Astrocyte (in vitro differentiated cells and primary cell): ENCODE measurements around the gene MLPH. TPM values are rescaled to one million over a fixed set of nuclear protein-coding genes. Genes with fewer than 3 reads are reported as not detected.
A peak's percentile ranks its signal among the peaks of the same experiment; 100 is the strongest.

Experiments used
- DNase-seq: peaks from one replicate; pipeline ENCODE4 v3.0.0-alpha.2; 2010; ENCODE audit warnings: low read depth
- FAIRE-seq: peaks from 2 replicates; lab custom pipeline; 2011; peaks lifted over from hg19 to GRCh38; lab: Jason Lieb, UNC
- H2AFZ ChIP-seq: 2 replicates; pipeline ENCODE4 v1.6.0; 2012; ENCODE audit warnings: low read depth, low read length, inconsistent platforms
- H3K27ac ChIP-seq: 2 replicates; pipeline ENCODE4 v1.5.1; 2011; ENCODE audit warnings: low read depth, low read length, inconsistent platforms
- H3K27me3 ChIP-seq: 2 replicates; pipeline ENCODE4 v1.6.0; 2011; ENCODE audit warnings: low read length, inconsistent platforms; ENCODE audit not compliant: insufficient read depth
- H3K36me3 ChIP-seq: 2 replicates; pipeline ENCODE4 v1.5.1; 2011; ENCODE audit warnings: low read length, inconsistent platforms; ENCODE audit not compliant: insufficient read depth
- H3K4me1 ChIP-seq: 2 replicates; pipeline ENCODE4 v1.5.1; 2011; ENCODE audit warnings: low read length, inconsistent platforms; ENCODE audit not compliant: insufficient read depth
- H3K4me2 ChIP-seq: 2 replicates; pipeline ENCODE4 v1.6.0; 2012; ENCODE audit warnings: low read length, inconsistent platforms
- H3K4me3 ChIP-seq: 2 replicates; pipeline ENCODE4 v1.5.1; 2011; ENCODE audit warnings: low read depth, mild to moderate bottlenecking, low read length, inconsistent platforms; ENCODE audit not compliant: insufficient read depth
- H3K79me2 ChIP-seq: 2 replicates; pipeline ENCODE4 v1.6.0; 2012; ENCODE audit warnings: mild to moderate bottlenecking, low read length, inconsistent platforms; ENCODE audit not compliant: insufficient read depth
- H3K9ac ChIP-seq: 2 replicates; pipeline ENCODE4 v1.6.0; 2012; ENCODE audit warnings: mild to moderate bottlenecking, low read length, inconsistent platforms
- H3K9me3 ChIP-seq: 2 replicates; pipeline ENCODE4 v1.5.1; 2012; ENCODE audit warnings: low read depth, mild to moderate bottlenecking, low read length, inconsistent platforms; ENCODE audit not compliant: insufficient read depth
- H4K20me1 ChIP-seq: 2 replicates; pipeline ENCODE4 v1.6.0; 2012; ENCODE audit warnings: low read length, inconsistent platforms; ENCODE audit not compliant: insufficient read depth
- H3K27ac Mint-ChIP-seq: one replicate; pipeline ENCODE4 v1.8.0; 2021; ENCODE audit warnings: mild to moderate bottlenecking, mixed read lengths; ENCODE audit not compliant: unreplicated experiment
- H3K27me3 Mint-ChIP-seq: one replicate; pipeline ENCODE4 v1.8.0; 2021; ENCODE audit warnings: low read depth, mixed read lengths; ENCODE audit not compliant: unreplicated experiment
- H3K36me3 Mint-ChIP-seq: one replicate; pipeline ENCODE4 v1.8.0; 2021; ENCODE audit warnings: low read depth, mixed read lengths; ENCODE audit not compliant: unreplicated experiment
- H3K4me1 Mint-ChIP-seq: one replicate; pipeline ENCODE4 v1.8.0; 2021; ENCODE audit warnings: low read depth, mixed read lengths; ENCODE audit not compliant: unreplicated experiment
- H3K4me3 Mint-ChIP-seq: one replicate; pipeline ENCODE4 v1.8.0; 2021; ENCODE audit warnings: mild to moderate bottlenecking, moderate library complexity, mixed read lengths; ENCODE audit not compliant: unreplicated experiment
- H3K9me3 Mint-ChIP-seq: one replicate; pipeline ENCODE4 v1.8.0; 2021; ENCODE audit warnings: mild to moderate bottlenecking, mixed read lengths; ENCODE audit not compliant: unreplicated experiment
- EZH2 ChIP-seq: IDR thresholded peaks from 2 replicates; pipeline ENCODE4 v1.6.1; 2012; ENCODE audit warnings: mild to moderate bottlenecking, low read length, inconsistent platforms; ENCODE audit not compliant: insufficient read depth
- total RNA-seq: library from RNA; stranded (reverse); gene quantifications from 2 replicates; pipeline ENCODE4 v1.2.1, GENCODE V29; 2021
- TF ChIP-seq, protein P1 (sequence below): IDR thresholded peaks from 2 replicates; pipeline ENCODE4 v1.5.1; 2011; ENCODE audit warnings: low read depth, mild to moderate bottlenecking, inconsistent platforms, low read length, moderate library complexity; ENCODE audit not compliant: insufficient read depth

MLPH gene
- total RNA-seq, 1 donor from 2014 or later: 14.2 TPM

DNA sequence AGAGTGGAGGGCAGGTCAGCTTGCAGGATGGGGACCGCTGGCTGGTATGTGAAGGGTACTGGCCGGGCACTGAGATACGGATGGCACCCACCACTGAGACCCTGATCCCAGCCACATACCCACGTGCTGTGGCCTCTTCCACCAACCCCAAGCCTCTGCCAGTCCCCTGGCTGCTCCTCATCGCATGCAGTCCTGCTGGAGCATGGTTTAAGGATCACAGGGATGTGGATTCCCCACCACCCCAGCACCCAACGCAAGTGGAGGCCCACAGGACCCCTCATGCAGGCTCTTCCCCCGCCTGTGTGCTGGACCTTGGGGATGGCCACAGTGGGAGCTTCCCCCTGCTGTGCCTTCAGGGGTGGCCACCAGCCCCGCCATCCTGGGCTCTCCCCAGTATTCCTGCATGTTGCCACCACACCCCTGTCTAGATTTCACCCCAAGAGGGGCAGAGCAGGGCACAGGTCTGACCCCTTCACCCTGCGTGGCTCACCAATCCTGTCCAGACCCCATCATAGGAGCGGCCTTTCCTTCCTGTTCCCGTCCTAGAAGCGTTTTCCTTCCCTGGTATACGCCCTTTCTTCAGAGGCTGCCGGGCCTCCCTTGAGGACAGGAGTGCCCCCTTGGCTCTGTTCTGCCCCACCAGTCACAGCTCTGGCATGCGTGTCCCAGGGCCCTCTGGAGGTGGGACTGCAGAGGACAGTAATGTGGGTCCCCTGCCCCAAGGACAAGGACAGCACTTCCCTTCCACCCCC is 18.3 kb downstream of the MLPH start:
- TF ChIP-seq, protein P1, sequence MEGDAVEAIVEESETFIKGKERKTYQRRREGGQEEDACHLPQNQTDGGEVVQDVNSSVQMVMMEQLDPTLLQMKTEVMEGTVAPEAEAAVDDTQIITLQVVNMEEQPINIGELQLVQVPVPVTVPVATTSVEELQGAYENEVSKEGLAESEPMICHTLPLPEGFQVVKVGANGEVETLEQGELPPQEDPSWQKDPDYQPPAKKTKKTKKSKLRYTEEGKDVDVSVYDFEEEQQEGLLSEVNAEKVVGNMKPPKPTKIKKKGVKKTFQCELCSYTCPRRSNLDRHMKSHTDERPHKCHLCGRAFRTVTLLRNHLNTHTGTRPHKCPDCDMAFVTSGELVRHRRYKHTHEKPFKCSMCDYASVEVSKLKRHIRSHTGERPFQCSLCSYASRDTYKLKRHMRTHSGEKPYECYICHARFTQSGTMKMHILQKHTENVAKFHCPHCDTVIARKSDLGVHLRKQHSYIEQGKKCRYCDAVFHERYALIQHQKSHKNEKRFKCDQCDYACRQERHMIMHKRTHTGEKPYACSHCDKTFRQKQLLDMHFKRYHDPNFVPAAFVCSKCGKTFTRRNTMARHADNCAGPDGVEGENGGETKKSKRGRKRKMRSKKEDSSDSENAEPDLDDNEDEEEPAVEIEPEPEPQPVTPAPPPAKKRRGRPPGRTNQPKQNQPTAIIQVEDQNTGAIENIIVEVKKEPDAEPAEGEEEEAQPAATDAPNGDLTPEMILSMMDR: no peak
- TF ChIP-seq EZH2: no peak
- H4K20me1 ChIP-seq: no peaks in the 10 kb centered on the region
- H3K4me2 ChIP-seq: no peak overlapping the region
- Mint-ChIP-seq H3K36me3 (peaks cover 11% of the 10 kb centered on the region), H3K27me3 (peaks cover 4% of the 10 kb centered on the region), H3K27ac (peak overlapping the region; percentile 47), H3K9me3 (no peaks in the 10 kb centered on the region), H3K4me1 (peaks cover 17% of the 10 kb centered on the region), H3K4me3 (no peak overlapping the region)
- H3K27me3 ChIP-seq: no peaks in the 10 kb centered on the region
- no peaks in the 10 kb centered on the region for H3K9me3 ChIP-seq
- no peak overlapping the region for H3K27ac ChIP-seq
- FAIRE-seq (no peak), DNase-seq (no peak)
- peaks cover 46% of the 10 kb centered on the region for H3K36me3 ChIP-seq
- H3K4me1 ChIP-seq: peaks cover 19% of the 10 kb centered on the region
- H2AFZ ChIP-seq: no peak overlapping the region
- H3K4me3 ChIP-seq: no peak overlapping the region
- no peak overlapping the region for H3K9ac ChIP-seq
- peaks cover 83% of the 10 kb centered on the region for H3K79me2 ChIP-seq

DNA sequence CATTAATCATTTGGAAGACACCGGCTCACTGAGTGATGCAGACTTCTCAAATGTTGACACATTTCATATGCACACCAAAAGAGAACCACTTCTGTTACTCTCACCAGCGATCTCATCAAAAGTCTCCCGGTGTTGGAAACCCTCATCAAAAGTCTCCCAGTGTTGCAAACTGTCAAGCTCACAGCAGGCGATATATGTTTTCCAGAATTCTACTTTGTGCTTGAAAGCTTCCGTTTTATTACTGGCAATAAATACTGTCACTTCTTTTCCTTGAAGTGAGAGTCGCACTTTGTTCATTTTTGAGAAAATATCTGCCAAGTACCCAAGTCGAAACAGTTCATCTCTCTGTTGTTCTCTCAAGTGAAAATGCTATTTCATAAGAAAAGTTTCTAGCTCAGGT is 20.5 kb downstream of the MLPH start:
- Histone ChIP-seq H3K4me2 (no peak overlapping the region), H3K36me3 (peaks cover 53% of the 10 kb centered on the region), H3K79me2 (peaks cover 80% of the 10 kb centered on the region), H3K27ac (no peak overlapping the region), H4K20me1 (no peaks in the 10 kb centered on the region), H3K27me3 (no peaks in the 10 kb centered on the region), H3K4me1 (peaks cover 2% of the 10 kb centered on the region), H3K9me3 (no peaks in the 10 kb centered on the region), H2AFZ (no peak overlapping the region), H3K4me3 (no peak overlapping the region), H3K9ac (no peak overlapping the region)
- Mint-ChIP-seq H3K36me3 (peaks cover 11% of the 10 kb centered on the region), H3K4me3 (peak overlapping the region; percentile 6), H3K9me3 (no peaks in the 10 kb centered on the region), H3K4me1 (peaks cover 5% of the 10 kb centered on the region), H3K27ac (no peak overlapping the region), H3K27me3 (peaks cover 7% of the 10 kb centered on the region)
- no peak for FAIRE-seq
- no peak for DNase-seq
- TF ChIP-seq EZH2: no peak
- TF ChIP-seq, protein P1: no peak

DNA sequence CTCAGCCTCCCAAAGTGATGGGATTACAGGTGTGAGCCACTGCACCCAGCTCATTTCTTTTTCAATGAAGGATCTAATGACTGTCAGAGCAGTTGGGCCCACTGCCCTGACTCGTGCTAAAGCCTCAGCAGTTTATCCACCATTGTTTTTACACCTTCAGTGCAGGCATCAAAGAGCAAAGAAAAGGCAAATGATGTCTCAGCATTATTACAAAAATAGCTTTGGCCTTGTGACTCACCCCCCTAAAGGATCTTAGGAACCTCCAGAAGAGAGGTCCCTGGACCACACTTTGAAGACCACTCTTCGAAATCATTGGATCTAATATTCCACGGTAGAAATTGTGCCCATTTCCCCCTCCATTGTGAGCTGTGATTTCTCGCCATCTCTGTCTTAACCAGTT is 21.3 kb downstream of the MLPH start:
- H3K36me3 ChIP-seq: peaks cover 55% of the 10 kb centered on the region
- no peak for FAIRE-seq
- no peak overlapping the region for H2AFZ ChIP-seq
- no peak overlapping the region for H3K4me3 ChIP-seq
- H4K20me1 ChIP-seq: peaks cover 5% of the 10 kb centered on the region
- TF ChIP-seq EZH2: no peak
- TF ChIP-seq, protein P1: no peak
- H3K4me2 ChIP-seq: no peak overlapping the region
- Mint-ChIP-seq H3K4me1 (peaks cover 3% of the 10 kb centered on the region), H3K4me3 (no peak overlapping the region), H3K36me3 (peaks cover 13% of the 10 kb centered on the region), H3K9me3 (no peaks in the 10 kb centered on the region), H3K27ac (no peak overlapping the region), H3K27me3 (peaks cover 7% of the 10 kb centered on the region)
- H3K4me1 ChIP-seq: no peaks in the 10 kb centered on the region
- H3K79me2 ChIP-seq: peaks cover 74% of the 10 kb centered on the region
- H3K9me3 ChIP-seq: no peaks in the 10 kb centered on the region
- no peak overlapping the region for H3K27ac ChIP-seq
- no peak for DNase-seq
- H3K27me3 ChIP-seq: no peaks in the 10 kb centered on the region
- H3K9ac ChIP-seq: no peak overlapping the region
